Measurements from ENCODE around the gene GPT2. TPM values are rescaled to one million over a fixed set of nuclear protein-coding genes. Genes with fewer than 3 reads are reported as not detected.

Gene GPT2
- total and polyA plus RNA-seq, 2 donors (not counting 3 experiments of a cell fraction or from before 2014, with no cell fraction given): 10.8 to 17.9 TPM

GRCh38 chr16:46891910-46892309 lies 7.7 kb downstream of the GPT2 start:
- H3K79me2 ChIP-seq (ENCODE audit: control insufficient read depth, insufficient read depth, low read length): no peaks in the 10 kb centered on the region
- BruUV-seq (replicated peaks): no TSS peak
- H3K4me3 ChIP-seq (replicated peaks in 1 of 3; ENCODE audit: insufficient read depth in 1 of 3, low read depth in 1 of 3, low read length in 3 of 3): no peak overlapping the region
- intact Hi-C loops (cut with micrococcal nuclease) (no loop called here), dilution Hi-C loops (cut with MboI; ENCODE audit: extremely low pct_ligation_motif_present, low sequenced_read_pairs) (no loop called here)
- H3K4me2 ChIP-seq (ENCODE audit: insufficient read depth, low read length): no peak overlapping the region
- H3K9me1 ChIP-seq (replicated peaks; ENCODE audit: control insufficient read depth, extremely low read depth, insufficient read depth, low read length): no peaks in the 10 kb centered on the region
- H3K9ac ChIP-seq (replicated peaks; ENCODE audit: extremely low read depth, insufficient read depth, low read length): no peak overlapping the region
- no peak for TF ChIP-seq EZH2 (IDR thresholded peaks at IDR 0.05; ENCODE audit: borderline replicate concordance, low read depth, low read length, severe bottlenecking)
- no peak for TF ChIP-seq MYC (IDR thresholded peaks at IDR 0.05; ENCODE audit: low read depth, low read length)
- TF ChIP-seq POLR2AphosphoS5 (IDR thresholded peaks at IDR 0.05; ENCODE audit: insufficient read depth, low read depth, low read length): no peak
- no peak for TF ChIP-seq CTCF (IDR thresholded peaks at IDR 0.05; ENCODE audit: extremely low read depth in 1 of 2, insufficient read depth in 1 of 2, low read depth in 1 of 2, low read length in 2 of 2)
- no peak for TF ChIP-seq FOS (IDR thresholded peaks at IDR 0.05; ENCODE audit: borderline replicate concordance, insufficient read depth, low read length)
- TF ChIP-seq JUN (IDR thresholded peaks at IDR 0.05; ENCODE audit: borderline replicate concordance, insufficient read depth, insufficient read length, low read depth): no peak
- TF ChIP-seq MAX (IDR thresholded peaks at IDR 0.05; ENCODE audit: insufficient read depth, insufficient read length): no peak
- no peak for TF ChIP-seq GATA2 (IDR thresholded peaks at IDR 0.05; ENCODE audit: insufficient read depth, insufficient read length, low read depth, low read length)
- no peak for TF ChIP-seq POLR2A (IDR thresholded peaks at IDR 0.05; ENCODE audit: low read depth, low read length)
- DNase-seq (ENCODE audit: low read depth, low spot score): no peak
- H3K27ac ChIP-seq (ENCODE audit: insufficient read depth, low read depth, low read length): no peak overlapping the region
- H4K20me1 ChIP-seq (replicated peaks; ENCODE audit: control insufficient read depth, extremely low read depth, insufficient read depth, low read length): no peaks in the 10 kb centered on the region
- H3K9me3 ChIP-seq (replicated peaks; ENCODE audit: control insufficient read depth, insufficient read depth, low read length): no peaks in the 10 kb centered on the region
- no peak for FAIRE-seq
- CTCF ChIA-PET: interaction anchor here (0.9 to 1.4 kb wide), 2 partner anchors 17 to 38 kb away, joined by 6 read pairs; no protein-coding TSS in a partner anchor
- H3K4me1 ChIP-seq (ENCODE audit: control insufficient read depth, extremely low read depth, insufficient read depth, low read length): no peaks in the 10 kb centered on the region
- H3K27me3 ChIP-seq (ENCODE audit: control insufficient read depth in 2 of 2, insufficient read depth in 2 of 2, low read length in 2 of 2): no peaks in the 10 kb centered on the region
- POLR2A ChIA-PET: no interaction called here
- no peak overlapping the region for H2AFZ ChIP-seq (ENCODE audit: low read depth, low read length)
- no peaks in the 10 kb centered on the region for H3K36me3 ChIP-seq (ENCODE audit: control insufficient read depth in 2 of 2, extremely low read depth in 1 of 2, insufficient read depth in 2 of 2, low read length in 2 of 2)

Measured in endothelial cell of umbilical vein (primary cell).